Measurements from ENCODE around the gene C1orf94. TPM values are rescaled to one million over a fixed set of nuclear protein-coding genes. Genes with fewer than 3 reads are reported as not detected.

C1orf94 gene
- polyA plus RNA-seq, 1 experiment: 0.10 TPM

GRCh38 chr1:34155860-34156259 lies 20.8 kb upstream of the C1orf94 start:
- no peaks in the 10 kb centered on the region for H3K27me3 ChIP-seq (ENCODE audit: control insufficient read depth, insufficient read depth, low read length)
- H3K4me3 ChIP-seq (ENCODE audit: low read depth, low read length): no peak overlapping the region
- peak overlapping the region; percentile 21 for H3K27ac ChIP-seq (ENCODE audit: low read depth, low read length)
- H3K9me3 ChIP-seq (ENCODE audit: control insufficient read depth, insufficient read depth, low read length): no peaks in the 10 kb centered on the region
- ChIA-PET POLR2A (no interaction called here), CTCF (no interaction called here)
- TF ChIP-seq, protein P1, sequence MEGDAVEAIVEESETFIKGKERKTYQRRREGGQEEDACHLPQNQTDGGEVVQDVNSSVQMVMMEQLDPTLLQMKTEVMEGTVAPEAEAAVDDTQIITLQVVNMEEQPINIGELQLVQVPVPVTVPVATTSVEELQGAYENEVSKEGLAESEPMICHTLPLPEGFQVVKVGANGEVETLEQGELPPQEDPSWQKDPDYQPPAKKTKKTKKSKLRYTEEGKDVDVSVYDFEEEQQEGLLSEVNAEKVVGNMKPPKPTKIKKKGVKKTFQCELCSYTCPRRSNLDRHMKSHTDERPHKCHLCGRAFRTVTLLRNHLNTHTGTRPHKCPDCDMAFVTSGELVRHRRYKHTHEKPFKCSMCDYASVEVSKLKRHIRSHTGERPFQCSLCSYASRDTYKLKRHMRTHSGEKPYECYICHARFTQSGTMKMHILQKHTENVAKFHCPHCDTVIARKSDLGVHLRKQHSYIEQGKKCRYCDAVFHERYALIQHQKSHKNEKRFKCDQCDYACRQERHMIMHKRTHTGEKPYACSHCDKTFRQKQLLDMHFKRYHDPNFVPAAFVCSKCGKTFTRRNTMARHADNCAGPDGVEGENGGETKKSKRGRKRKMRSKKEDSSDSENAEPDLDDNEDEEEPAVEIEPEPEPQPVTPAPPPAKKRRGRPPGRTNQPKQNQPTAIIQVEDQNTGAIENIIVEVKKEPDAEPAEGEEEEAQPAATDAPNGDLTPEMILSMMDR (IDR thresholded peaks at IDR 0.05; ENCODE audit: low read depth, low read length): no peak
- no peak for DNase-seq (ENCODE audit: low read depth, low spot score)

- no peak for DNase-seq (ENCODE audit: low read depth, low spot score)
- Histone ChIP-seq H3K27ac (ENCODE audit: low read depth, low read length) (no peak overlapping the region), H3K4me3 (ENCODE audit: low read depth, low read length) (no peak overlapping the region), H3K9me3 (ENCODE audit: control insufficient read depth, insufficient read depth, low read length) (no peaks in the 10 kb centered on the region), H3K27me3 (ENCODE audit: control insufficient read depth, insufficient read depth, low read length) (no peaks in the 10 kb centered on the region)
- ChIA-PET POLR2A (no interaction called here), CTCF (no interaction called here)
- TF ChIP-seq, protein P1 (IDR thresholded peaks at IDR 0.05; ENCODE audit: low read depth, low read length): no peak
Measured at GRCh38 chr1:34156739-34157138, 20.0 kb upstream of the C1orf94 start.

- Histone ChIP-seq H3K9me3 (ENCODE audit: control insufficient read depth, insufficient read depth, low read length) (no peaks in the 10 kb centered on the region; the same call in 1 of the 2 replicates), H3K4me3 (ENCODE audit: low read depth, low read length) (peak overlapping the region; percentile 68), H3K27ac (ENCODE audit: low read depth, low read length) (peak overlapping the region; percentile 77), H3K27me3 (ENCODE audit: control insufficient read depth, insufficient read depth, low read length) (peaks cover 6% of the 10 kb centered on the region)
- ChIA-PET POLR2A (interaction anchor here (0.5 to 1.1 kb wide), 6 partner anchors 149 to 697 kb away, joined by 3 to 7 read pairs (median 4); partner anchors contain the start of gene SMIM12), CTCF (interaction anchor here (0.5 to 5.2 kb wide), 39 partner anchors 10 to 693 kb away, joined by 3 to 104 read pairs (median 4); no protein-coding TSS in a partner anchor)
- DNase-seq (ENCODE audit: low read depth, low spot score): peak; percentile 89
- TF ChIP-seq, protein P1 (IDR thresholded peaks at IDR 0.05; ENCODE audit: low read depth, low read length): peak; percentile 88
Measured at GRCh38 chr1:34162852-34163766, 13.6 kb upstream of the C1orf94 start.

GRCh38 chr1:34163792-34164731 lies 12.6 kb upstream of the C1orf94 start:
- Histone ChIP-seq H3K27ac (ENCODE audit: low read depth, low read length) (no peak overlapping the region), H3K27me3 (ENCODE audit: control insufficient read depth, insufficient read depth, low read length) (peaks cover 6% of the 10 kb centered on the region), H3K4me3 (ENCODE audit: low read depth, low read length) (peak overlapping the region; percentile 68), H3K9me3 (ENCODE audit: control insufficient read depth, insufficient read depth, low read length) (no peaks in the 10 kb centered on the region; the same call in 1 of the 2 replicates)
- ChIA-PET POLR2A (interaction anchor here (0.6 to 1.1 kb wide), 4 partner anchors 154 to 428 kb away, joined by 3 to 7 read pairs (median 4); no protein-coding TSS in a partner anchor), CTCF (interaction anchor here (0.5 to 5.2 kb wide), 23 partner anchors 11 to 555 kb away, joined by 3 to 104 read pairs (median 5); no protein-coding TSS in a partner anchor)
- DNase-seq (ENCODE audit: low read depth, low spot score): no peak
- TF ChIP-seq, protein P1 (IDR thresholded peaks at IDR 0.05; ENCODE audit: low read depth, low read length): no peak
